Heart left ventricle (tissue), 13 donors: Measurements from ENCODE around the gene HNRNPAB.

Source experiments
- POLR2A ChIP-seq, 2 donors: fragments of 450-650 bp; IDR thresholded peaks; one replicate each; pipeline ENCODE4 v1.6.1; 2017; ENCODE audit warnings: antibody characterized with exemption in 2 of 2, mild to moderate bottlenecking in 2 of 2, moderate library complexity in 2 of 2
- TF ChIP-seq, protein P1 (sequence below), 12 donors: fragments of 200-600 bp; sonication (generic) in 4 of 12; IDR thresholded peaks; one replicate each; pipeline versions ENCODE4 v1.5.0 to v1.8.0; 2018 to 2022; ENCODE audit warnings: antibody characterized with exemption in 12 of 12, mild to moderate bottlenecking in 5 of 12
- donor health status: ischemic (EF 13 %, LVEDD 7.1; RV severe dilation, severe dysfunction).
- donor health status: DM: no; HTN: yes; CAD: no.
- donor health status: DM: no; HTN: no; CAD: no.
- donor health status: ischemic (EF 25% LVEDD 6.9; RV normal size, moderate dysfunction).
- donor health status: ischemic (EF 25% LVEDD 5.7; RV mildly dilated, moderate dysfunction).
- donor health status: ischemic (EF 35%, LVEDD 5.7; RV mildly dilated, moderate dysfunction).
- donor health status: nonischemic (EF 11% LVEDD 7.7; RV severe dilation, severe dysfunction).
- donor health status: DM: yes; HTN: yes; CAD: no.
- donor health status: PGD.
- donor health status: ischemic (EF 29% LVEDD 5.4; RV normal size, mild dysfunction).
- donor health status: nonischemic (EF 23%, LVEDD 6.1; RV moderate dilation, normal function).

DNA sequence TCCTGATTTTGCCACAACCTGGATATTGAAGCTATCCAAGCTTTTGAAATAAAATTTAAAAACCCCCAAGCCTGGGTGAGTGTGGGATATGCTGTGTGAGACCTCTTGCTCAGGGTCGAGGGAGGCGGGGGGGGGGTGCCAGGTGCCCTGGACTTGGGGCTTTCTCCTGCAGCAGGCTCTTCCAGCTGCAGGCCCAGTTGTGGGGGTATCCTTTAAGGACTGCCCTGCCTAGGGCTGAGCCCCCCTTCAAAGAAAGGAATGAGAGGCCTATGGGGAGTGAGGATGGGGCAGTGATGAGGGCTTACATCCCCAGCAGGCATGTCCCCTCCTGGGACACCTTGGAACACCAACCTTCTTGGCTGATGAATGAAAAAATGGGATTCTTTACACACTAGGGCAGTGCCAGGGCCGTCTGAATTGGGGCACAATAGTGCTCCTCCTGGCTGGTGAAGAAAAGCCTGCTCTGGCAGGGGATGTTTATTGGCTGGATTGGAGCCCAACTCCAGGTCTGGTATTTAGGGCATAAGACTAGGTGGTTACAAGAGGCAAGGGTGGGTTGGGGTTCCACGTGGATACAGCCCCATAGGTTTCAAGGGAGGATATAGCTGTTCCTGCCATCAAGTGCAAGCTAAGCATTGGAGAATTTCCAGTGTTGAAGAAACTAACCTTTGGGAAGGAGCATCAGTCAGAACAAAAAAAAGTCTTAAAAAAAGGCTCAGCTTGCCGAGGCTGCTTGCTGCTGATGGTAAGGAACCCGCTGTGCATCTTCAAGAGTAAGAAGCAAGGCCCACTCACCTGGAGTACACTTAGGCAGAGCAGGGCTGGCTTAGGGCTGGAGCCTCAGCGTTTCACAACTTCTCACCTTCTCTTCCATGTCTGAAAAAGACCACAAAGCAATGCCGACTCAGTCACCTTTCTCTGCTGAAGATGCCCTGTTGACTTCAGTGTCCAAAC, 7.0 kb downstream of the HNRNPAB start:
- TF ChIP-seq, protein P1, sequence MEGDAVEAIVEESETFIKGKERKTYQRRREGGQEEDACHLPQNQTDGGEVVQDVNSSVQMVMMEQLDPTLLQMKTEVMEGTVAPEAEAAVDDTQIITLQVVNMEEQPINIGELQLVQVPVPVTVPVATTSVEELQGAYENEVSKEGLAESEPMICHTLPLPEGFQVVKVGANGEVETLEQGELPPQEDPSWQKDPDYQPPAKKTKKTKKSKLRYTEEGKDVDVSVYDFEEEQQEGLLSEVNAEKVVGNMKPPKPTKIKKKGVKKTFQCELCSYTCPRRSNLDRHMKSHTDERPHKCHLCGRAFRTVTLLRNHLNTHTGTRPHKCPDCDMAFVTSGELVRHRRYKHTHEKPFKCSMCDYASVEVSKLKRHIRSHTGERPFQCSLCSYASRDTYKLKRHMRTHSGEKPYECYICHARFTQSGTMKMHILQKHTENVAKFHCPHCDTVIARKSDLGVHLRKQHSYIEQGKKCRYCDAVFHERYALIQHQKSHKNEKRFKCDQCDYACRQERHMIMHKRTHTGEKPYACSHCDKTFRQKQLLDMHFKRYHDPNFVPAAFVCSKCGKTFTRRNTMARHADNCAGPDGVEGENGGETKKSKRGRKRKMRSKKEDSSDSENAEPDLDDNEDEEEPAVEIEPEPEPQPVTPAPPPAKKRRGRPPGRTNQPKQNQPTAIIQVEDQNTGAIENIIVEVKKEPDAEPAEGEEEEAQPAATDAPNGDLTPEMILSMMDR (IDR thresholded peaks at IDR 0.05) = no peak
- no peak for TF ChIP-seq POLR2A (IDR thresholded peaks at IDR 0.05)
